Measurements from ENCODE around the gene ZNF512B.
"Not testable (repeated sequence)": the region's sequence is repeated elsewhere in the genome, so short reads cannot be mapped to it uniquely, and the experiment has no call there.

The ZNF512B gene

DNA sequence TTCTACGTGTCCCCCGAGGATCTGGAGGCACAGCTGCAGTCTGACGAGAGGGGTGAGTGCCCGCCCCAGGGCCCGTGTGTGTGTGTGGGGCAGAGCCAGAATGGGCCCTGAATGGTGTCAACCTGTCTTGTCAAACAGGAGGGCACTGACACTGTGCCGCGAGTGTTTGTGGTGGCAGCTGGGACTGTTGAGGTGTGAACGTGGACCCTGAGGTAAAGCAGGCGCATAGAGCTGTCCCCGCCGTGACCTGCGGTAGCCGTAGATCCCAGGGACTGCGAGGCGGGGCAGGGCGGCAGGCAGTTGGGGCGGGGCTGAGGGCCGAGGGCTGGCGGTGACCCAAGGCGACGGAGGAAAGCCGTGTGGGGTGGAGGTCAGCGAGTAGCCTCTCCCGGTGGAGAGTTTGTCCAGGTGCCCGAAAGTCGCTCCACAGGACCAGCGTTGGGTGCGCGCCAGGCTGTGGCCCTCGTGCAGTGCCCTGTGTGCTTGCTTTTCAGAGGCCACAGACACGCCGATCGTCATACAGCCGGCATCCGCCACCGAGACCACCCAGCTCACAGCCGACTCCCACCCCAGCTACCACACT lies 38.7 kb downstream of the ZNF512B start (continued):
- TF ChIP-seq, protein P1, sequence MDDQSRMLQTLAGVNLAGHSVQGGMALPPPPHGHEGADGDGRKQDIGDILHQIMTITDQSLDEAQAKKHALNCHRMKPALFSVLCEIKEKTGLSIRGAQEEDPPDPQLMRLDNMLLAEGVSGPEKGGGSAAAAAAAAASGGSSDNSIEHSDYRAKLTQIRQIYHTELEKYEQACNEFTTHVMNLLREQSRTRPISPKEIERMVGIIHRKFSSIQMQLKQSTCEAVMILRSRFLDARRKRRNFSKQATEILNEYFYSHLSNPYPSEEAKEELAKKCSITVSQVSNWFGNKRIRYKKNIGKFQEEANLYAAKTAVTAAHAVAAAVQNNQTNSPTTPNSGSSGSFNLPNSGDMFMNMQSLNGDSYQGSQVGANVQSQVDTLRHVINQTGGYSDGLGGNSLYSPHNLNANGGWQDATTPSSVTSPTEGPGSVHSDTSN (CRISPR knock-in tag; IDR thresholded peaks at IDR 0.05), result no peak
- no peak for TF ChIP-seq ZNF561 (tag by site-specific recombination; IDR thresholded peaks at IDR 0.05; ENCODE audit: borderline replicate concordance)
- TF ChIP-seq ZBTB21 (tag by site-specific recombination; IDR thresholded peaks at IDR 0.05), result no peak
- no peak for TF ChIP-seq PRDM1 (tag by site-specific recombination; IDR thresholded peaks at IDR 0.05)
- TF ChIP-seq ZNF404 (tag by site-specific recombination; IDR thresholded peaks at IDR 0.05), result no peak

DNA sequence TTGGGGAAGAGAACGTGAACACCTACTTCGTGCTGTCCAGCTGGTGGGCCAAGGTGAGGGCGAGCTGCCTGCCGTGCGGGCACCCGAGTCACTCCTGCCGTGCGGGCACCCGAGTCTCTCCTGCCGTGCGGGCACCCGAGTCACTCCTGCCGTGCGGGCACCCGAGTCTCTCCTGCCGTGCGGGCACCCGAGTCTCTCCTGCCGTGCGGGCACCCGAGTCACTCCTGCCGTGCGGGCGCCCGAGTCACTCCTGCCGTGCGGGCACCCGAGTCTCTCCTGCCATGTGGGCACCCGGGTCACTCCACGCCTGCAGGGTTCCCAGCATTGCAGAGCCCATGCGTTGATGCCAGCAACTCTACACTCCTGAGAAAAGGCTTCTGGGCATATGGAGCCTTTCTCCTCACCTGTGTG lies 40.3 kb downstream of the ZNF512B start:
- H3K4me1 ChIP-seq (ENCODE audit: control insufficient read depth, insufficient read depth, low read length); H3K4me3 ChIP-seq (ENCODE audit: low read depth, low read length); POLR2A ChIA-PET; H3K27ac ChIP-seq (ENCODE audit: extremely low read depth, low read depth, low read length); CTCF ChIA-PET; H3K9me3 ChIP-seq (ENCODE audit: control insufficient read depth, insufficient read depth, low read depth, low read length): not testable (repeated sequence)
- H3K36me3 ChIP-seq (ENCODE audit: control insufficient read depth in 2 of 2, insufficient read depth in 1 of 2, low read length in 2 of 2), result peaks cover 0 to 75% of the 10 kb centered on the region in 2 experiments

DNA sequence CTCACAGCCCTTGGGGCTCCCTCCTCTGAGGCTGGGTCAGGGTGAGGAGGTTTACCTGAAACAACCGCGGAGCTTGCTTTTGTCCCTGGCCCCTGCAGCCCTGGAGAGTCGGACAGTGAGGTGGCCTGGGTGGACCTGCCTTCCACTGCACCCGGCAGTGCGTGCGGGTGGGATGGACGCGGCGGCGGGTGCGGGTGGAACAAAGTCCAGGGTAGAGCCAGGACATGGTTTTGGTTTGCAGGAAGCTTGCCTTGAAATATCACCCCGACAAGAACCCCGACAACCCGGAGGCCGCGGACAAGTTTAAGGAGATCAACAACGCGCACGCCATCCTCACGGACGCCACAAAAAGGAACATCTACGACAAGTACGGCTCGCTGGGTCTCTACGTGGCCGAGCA lies 40.7 kb downstream of the ZNF512B start:
- TF ChIP-seq, protein P2, sequence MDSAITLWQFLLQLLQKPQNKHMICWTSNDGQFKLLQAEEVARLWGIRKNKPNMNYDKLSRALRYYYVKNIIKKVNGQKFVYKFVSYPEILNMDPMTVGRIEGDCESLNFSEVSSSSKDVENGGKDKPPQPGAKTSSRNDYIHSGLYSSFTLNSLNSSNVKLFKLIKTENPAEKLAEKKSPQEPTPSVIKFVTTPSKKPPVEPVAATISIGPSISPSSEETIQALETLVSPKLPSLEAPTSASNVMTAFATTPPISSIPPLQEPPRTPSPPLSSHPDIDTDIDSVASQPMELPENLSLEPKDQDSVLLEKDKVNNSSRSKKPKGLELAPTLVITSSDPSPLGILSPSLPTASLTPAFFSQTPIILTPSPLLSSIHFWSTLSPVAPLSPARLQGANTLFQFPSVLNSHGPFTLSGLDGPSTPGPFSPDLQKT (IDR thresholded peaks at IDR 0.05; ENCODE audit: borderline replicate concordance, low read depth, low read length), result no peak
- POLR2A ChIA-PET, result no interaction called here
- no peak overlapping the region for H3K4me3 ChIP-seq (ENCODE audit: low read depth, low read length)
- peaks cover 0 to 70% of the 10 kb centered on the region in 2 experiments for H3K36me3 ChIP-seq (ENCODE audit: control insufficient read depth in 2 of 2, insufficient read depth in 1 of 2, low read length in 2 of 2)
- no peak overlapping the region for H3K27ac ChIP-seq (ENCODE audit: extremely low read depth, low read depth, low read length)
- no peaks in the 10 kb centered on the region for H3K4me1 ChIP-seq (ENCODE audit: control insufficient read depth, insufficient read depth, low read length)
- no peaks in the 10 kb centered on the region for H3K9me3 ChIP-seq (ENCODE audit: control insufficient read depth, insufficient read depth, low read depth, low read length)
- CTCF ChIA-PET, result interaction anchor here (0.8 kb wide), 1 partner anchor 14 kb away, joined by 4 read pairs; no protein-coding TSS in a partner anchor

DNA sequence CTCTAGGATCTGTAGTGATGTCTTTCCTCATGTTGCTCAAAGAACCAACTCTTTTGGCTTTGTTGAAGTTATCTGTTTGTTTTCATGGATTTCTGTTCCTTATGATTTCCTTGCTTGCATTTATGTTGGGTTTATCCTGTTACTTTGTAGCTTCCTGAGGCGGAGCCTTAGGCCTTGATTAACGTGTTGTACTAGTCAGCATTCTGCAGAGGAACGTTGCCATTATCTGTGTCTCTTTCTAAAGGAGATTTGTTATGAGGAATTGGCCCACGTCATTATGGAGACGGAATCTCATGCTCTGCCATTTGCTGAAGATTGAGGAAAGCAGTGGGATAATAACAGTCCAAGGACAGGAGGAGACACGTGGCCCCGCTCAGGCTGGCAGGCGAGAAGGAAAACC lies 43.4 kb downstream of the ZNF512B start:
- CTCF ChIA-PET, result interaction anchor here (1.5 kb wide), 1 partner anchor 9 kb away, joined by 4 read pairs; no protein-coding TSS in a partner anchor
- POLR2A ChIA-PET, result no interaction called here
- Histone ChIP-seq H3K9me3 (ENCODE audit: control insufficient read depth, insufficient read depth, low read depth, low read length) (no peaks in the 10 kb centered on the region), H3K4me1 (ENCODE audit: control insufficient read depth, insufficient read depth, low read length) (no peaks in the 10 kb centered on the region), H3K36me3 (ENCODE audit: control insufficient read depth in 2 of 2, insufficient read depth in 1 of 2, low read length in 2 of 2) (peaks cover 0 to 45% of the 10 kb centered on the region in 2 experiments), H3K4me3 (ENCODE audit: low read depth, low read length) (no peak overlapping the region), H3K27ac (ENCODE audit: extremely low read depth, low read depth, low read length) (no peak overlapping the region)
- TF ChIP-seq ZNF571 (tag by site-specific recombination; IDR thresholded peaks at IDR 0.05) (no peak), KLF9 (tag by site-specific recombination; IDR thresholded peaks at IDR 0.05; ENCODE audit: low read depth) (no peak)

DNA sequence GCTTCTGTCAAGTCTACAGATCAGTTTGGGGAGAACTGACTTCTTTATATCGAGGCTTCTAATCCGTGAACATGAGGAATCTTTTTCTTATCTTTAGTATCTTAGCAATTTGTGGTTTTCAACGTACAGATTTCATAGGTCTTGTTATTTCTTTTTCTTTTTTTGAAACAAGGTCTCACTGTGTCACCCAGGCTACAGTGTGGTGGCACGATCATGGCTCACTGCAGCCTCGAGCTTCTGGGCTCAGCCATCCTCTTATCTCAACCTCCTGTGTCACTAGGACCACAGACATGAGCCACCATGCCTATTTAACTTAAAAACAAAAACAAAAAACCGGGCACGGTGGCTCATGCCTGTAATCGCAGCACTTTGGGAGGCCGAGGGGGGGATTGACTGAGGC lies 45.5 kb downstream of the ZNF512B start:
- TF ChIP-seq, protein P3, sequence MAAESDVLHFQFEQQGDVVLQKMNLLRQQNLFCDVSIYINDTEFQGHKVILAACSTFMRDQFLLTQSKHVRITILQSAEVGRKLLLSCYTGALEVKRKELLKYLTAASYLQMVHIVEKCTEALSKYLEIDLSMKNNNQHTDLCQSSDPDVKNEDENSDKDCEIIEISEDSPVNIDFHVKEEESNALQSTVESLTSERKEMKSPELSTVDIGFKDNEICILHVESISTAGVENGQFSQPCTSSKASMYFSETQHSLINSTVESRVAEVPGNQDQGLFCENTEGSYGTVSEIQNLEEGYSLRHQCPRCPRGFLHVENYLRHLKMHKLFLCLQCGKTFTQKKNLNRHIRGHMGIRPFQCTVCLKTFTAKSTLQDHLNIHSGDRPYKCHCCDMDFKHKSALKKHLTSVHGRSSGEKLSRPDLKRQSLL (tag by site-specific recombination; IDR thresholded peaks at IDR 0.05), result peak; percentile 36; the same call in 1 of the 2 replicates
- TF ChIP-seq, protein P4, sequence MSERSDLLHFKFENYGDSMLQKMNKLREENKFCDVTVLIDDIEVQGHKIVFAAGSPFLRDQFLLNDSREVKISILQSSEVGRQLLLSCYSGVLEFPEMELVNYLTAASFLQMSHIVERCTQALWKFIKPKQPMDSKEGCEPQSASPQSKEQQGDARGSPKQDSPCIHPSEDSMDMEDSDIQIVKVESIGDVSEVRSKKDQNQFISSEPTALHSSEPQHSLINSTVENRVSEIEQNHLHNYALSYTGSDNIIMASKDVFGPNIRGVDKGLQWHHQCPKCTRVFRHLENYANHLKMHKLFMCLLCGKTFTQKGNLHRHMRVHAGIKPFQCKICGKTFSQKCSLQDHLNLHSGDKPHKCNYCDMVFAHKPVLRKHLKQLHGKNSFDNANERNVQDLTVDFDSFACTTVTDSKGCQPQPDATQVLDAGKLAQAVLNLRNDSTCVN (tag by site-specific recombination; optimal IDR thresholded peaks at IDR 0.05), result no peak
- TF ChIP-seq ZNF214 (tag by site-specific recombination; IDR thresholded peaks at IDR 0.05; ENCODE audit: borderline replicate concordance), result no peak
- no peak for TF ChIP-seq SP3 (tag by site-specific recombination; IDR thresholded peaks at IDR 0.05)
- TF ChIP-seq, protein P5, sequence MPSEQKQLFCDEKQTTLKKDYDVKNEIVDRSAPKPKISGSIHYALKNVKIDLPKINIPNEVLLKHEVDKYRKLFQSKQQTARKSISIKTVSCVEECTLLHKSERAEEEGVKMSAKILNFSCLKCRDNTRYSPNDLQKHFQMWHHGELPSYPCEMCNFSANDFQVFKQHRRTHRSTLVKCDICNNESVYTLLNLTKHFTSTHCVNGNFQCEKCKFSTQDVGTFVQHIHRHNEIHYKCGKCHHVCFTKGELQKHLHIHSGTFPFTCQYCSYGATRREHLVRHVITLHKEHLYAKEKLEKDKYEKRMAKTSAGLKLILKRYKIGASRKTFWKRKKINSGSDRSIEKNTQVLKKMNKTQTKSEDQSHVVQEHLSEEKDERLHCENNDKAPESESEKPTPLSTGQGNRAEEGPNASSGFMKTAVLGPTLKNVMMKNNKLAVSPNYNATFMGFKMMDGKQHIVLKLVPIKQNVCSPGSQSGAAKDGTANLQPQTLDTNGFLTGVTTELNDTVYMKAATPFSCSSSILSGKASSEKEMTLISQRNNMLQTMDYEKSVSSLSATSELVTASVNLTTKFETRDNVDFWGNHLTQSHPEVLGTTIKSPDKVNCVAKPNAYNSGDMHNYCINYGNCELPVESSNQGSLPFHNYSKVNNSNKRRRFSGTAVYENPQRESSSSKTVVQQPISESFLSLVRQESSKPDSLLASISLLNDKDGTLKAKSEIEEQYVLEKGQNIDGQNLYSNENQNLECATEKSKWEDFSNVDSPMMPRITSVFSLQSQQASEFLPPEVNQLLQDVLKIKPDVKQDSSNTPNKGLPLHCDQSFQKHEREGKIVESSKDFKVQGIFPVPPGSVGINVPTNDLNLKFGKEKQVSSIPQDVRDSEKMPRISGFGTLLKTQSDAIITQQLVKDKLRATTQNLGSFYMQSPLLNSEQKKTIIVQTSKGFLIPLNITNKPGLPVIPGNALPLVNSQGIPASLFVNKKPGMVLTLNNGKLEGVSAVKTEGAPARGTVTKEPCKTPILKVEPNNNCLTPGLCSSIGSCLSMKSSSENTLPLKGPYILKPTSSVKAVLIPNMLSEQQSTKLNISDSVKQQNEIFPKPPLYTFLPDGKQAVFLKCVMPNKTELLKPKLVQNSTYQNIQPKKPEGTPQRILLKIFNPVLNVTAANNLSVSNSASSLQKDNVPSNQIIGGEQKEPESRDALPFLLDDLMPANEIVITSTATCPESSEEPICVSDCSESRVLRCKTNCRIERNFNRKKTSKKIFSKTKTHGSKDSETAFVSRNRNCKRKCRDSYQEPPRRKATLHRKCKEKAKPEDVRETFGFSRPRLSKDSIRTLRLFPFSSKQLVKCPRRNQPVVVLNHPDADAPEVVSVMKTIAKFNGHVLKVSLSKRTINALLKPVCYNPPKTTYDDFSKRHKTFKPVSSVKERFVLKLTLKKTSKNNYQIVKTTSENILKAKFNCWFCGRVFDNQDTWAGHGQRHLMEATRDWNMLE (tag by site-specific recombination; conservative IDR thresholded peaks at IDR 0.05; ENCODE audit: low read depth), result no peak
- no peak for TF ChIP-seq ZNF24 (tag by site-specific recombination; IDR thresholded peaks at IDR 0.05)
- TF ChIP-seq ZBTB17 (tag by site-specific recombination; IDR thresholded peaks at IDR 0.05), result no peak
- ChIA-PET POLR2A (no interaction called here), CTCF (no interaction called here)
- H3K9me3 ChIP-seq (ENCODE audit: control insufficient read depth, insufficient read depth, low read depth, low read length), result no peaks in the 10 kb centered on the region
- H3K4me3 ChIP-seq (ENCODE audit: low read depth, low read length), result no peak overlapping the region
- no peaks in the 10 kb centered on the region for H3K4me1 ChIP-seq (ENCODE audit: control insufficient read depth, insufficient read depth, low read length)
- H3K36me3 ChIP-seq (ENCODE audit: control insufficient read depth in 2 of 2, insufficient read depth in 1 of 2, low read length in 2 of 2), result peaks cover 0 to 31% of the 10 kb centered on the region in 2 experiments
- no peak overlapping the region for H3K27ac ChIP-seq (ENCODE audit: extremely low read depth, low read depth, low read length)

Data from HEK293 (cell line).